ENCODE measurements around the gene PDCD4.

- TF ChIP-seq, protein P1, sequence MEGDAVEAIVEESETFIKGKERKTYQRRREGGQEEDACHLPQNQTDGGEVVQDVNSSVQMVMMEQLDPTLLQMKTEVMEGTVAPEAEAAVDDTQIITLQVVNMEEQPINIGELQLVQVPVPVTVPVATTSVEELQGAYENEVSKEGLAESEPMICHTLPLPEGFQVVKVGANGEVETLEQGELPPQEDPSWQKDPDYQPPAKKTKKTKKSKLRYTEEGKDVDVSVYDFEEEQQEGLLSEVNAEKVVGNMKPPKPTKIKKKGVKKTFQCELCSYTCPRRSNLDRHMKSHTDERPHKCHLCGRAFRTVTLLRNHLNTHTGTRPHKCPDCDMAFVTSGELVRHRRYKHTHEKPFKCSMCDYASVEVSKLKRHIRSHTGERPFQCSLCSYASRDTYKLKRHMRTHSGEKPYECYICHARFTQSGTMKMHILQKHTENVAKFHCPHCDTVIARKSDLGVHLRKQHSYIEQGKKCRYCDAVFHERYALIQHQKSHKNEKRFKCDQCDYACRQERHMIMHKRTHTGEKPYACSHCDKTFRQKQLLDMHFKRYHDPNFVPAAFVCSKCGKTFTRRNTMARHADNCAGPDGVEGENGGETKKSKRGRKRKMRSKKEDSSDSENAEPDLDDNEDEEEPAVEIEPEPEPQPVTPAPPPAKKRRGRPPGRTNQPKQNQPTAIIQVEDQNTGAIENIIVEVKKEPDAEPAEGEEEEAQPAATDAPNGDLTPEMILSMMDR (IDR thresholded peaks at IDR 0.05; ENCODE audit: low read depth, low read length, missing input control), result no peak
- TF ChIP-seq YY1 (IDR thresholded peaks at IDR 0.05), result no peak
- TF ChIP-seq MAX (IDR thresholded peaks at IDR 0.05), result no peak
- TF ChIP-seq TAF1 (conservative IDR thresholded peaks at IDR 0.05), result no peak
- TF ChIP-seq HNF4A (conservative IDR thresholded peaks at IDR 0.05), result no peak
- no peak for TF ChIP-seq JUND (IDR thresholded peaks at IDR 0.05)
- TF ChIP-seq FOXA1 (IDR thresholded peaks at IDR 0.05), result no peak
- no peak for TF ChIP-seq REST (IDR thresholded peaks at IDR 0.05)
- no peak for TF ChIP-seq HNF4G (IDR thresholded peaks at IDR 0.05)
- TF ChIP-seq ATF3 (IDR thresholded peaks at IDR 0.05), result no peak
Measured at GRCh38 chr10:110868981-110869380, 2.7 kb upstream of the PDCD4 start.

All from liver (tissue), 3 donors.